HG03066 (cell line): ENCODE results near the gene RRP7A.
A peak's percentile ranks its signal among the peaks of the same experiment; 100 is the strongest.
"Not testable (repeated sequence)": the region's sequence is repeated elsewhere in the genome, so short reads cannot be mapped to it uniquely, and the experiment has no call there.

Source experiments
- ATAC-seq: cut with Tn5 transposase; IDR thresholded peaks from one replicate; pipeline ENCODE4 v1.9.1; 2021; ENCODE audit warnings: low read depth; ENCODE audit not compliant: unreplicated experiment

Gene RRP7A, protein sequence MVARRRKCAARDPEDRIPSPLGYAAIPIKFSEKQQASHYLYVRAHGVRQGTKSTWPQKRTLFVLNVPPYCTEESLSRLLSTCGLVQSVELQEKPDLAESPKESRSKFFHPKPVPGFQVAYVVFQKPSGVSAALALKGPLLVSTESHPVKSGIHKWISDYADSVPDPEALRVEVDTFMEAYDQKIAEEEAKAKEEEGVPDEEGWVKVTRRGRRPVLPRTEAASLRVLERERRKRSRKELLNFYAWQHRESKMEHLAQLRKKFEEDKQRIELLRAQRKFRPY

DNA sequence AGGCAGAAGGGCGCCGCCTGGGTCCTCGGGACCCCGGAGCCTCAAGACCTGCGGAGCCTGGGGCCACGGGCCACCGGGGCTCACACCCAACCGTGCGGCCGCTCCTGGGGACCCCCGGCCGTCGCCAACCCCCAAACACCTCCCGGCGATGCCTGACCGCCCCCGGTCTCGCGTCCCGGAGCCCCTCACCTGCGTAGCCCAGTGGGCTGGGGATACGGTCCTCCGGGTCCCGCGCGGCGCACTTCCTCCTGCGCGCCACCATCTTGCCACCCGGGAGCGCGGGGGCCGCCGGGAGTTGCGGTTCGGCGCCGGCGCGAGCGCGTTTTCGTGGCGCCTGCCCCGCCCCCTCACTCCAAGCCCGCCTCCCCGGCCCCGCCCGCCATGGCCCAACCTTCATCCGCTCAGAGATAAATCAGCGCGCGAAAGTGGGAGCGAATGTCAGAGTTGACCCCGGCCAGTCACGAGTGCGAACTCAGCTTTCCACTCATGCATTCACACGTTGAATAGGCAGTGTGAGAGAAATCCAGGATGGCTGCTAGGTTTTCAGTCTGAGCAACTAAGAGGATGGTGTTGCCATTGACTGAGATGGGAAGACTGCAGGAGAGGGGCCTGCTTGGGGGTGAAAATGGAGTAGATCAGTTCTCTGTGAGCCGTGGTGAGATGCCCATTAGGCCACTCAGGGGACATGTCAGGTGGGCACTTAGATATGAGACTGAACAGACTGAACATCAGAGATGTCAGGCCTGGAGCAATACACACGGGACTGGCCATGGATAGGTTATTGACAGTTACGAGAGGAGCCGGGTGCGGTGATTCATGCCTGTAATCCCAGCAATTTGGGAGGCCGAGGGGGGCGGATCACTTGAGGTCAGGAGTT, at the start of gene RRP7A:
TSS of gene RRP7A (minus strand) at position 272 of the 877 bp plus-strand sequence. CDS start at position 262, 10 bp downstream.
- no peak for ATAC-seq

DNA sequence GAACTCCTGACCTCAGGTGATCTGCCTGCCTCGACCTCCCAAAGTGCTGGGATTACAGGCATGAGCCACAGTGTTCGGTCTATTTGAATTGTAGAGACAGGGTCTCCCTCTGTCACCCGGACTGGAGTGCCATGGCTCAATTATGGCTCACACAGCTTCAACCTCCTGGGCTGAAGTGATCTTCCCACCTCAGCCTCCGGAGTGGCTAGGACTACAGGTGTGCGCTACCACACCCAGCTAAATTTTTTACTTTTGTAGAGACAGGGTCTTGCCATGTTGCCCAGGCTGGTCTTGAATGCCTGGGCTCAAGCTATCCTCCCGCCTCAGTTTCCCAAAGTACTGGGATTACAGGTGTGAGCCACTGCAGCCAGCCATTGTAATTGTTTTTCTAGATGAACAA, 48.4 kb upstream of the RRP7A start:
- ATAC-seq, result not testable (repeated sequence)

DNA sequence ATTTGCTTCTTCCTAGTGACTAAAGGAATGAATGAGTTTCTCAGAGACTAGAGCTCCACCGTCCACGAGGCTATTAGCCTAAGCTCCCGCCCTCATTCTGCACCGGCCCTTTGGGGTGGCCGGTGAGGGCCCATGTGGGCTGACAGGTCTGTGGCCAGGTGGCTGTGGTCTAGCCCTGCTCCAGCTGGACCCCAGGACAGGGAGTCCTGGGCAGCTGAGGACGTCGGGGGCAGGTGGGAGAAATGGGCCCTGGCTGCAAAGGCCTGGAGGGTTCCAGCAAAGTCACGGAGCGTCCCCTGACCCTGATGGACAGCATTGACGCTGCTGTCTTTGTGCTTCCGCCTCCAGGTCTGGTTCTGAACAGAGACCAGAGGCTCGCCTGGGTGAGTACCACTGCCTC, 46.4 kb upstream of the RRP7A start:
- no peak for ATAC-seq

DNA sequence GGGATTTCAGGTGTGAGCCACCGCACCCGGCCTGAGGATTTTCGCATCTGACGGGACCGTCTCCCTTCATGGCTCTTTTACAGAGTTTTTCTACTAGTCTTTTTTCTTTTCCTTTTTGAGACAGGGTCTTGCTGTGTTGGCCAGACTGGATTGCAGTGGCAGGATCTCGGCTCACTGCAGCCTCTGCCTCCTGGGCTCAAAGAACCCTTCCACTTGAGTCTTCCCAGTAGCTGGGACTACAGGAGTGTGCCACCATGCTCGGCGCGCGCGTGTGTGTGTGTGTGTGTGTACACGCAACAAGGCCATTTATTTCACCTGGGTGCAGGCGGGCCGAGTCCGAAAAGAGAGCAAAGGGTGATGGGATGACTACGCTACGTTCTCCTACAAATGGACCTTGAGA, 45.1 kb upstream of the RRP7A start:
- ATAC-seq, result no peak

DNA sequence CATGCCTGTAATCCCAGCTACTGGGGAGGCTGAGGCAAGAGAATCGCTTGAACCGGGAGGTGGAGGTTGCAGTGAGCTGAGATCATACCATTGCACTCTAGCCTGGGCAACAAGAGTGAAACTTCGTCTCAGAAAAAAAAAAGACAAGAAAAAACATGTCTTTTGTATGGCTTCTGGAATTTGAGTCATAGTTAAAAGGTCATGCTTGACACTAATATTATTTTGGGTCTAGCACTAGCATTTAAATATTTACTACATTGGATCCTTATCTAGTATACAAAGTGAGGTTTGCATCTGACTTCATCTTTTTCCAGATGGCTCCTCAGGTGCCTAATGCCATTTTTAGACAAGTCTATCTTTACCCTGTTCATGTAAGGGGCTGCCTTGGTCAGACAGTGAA, 44.3 kb upstream of the RRP7A start:
- ATAC-seq, result not testable (repeated sequence)

DNA sequence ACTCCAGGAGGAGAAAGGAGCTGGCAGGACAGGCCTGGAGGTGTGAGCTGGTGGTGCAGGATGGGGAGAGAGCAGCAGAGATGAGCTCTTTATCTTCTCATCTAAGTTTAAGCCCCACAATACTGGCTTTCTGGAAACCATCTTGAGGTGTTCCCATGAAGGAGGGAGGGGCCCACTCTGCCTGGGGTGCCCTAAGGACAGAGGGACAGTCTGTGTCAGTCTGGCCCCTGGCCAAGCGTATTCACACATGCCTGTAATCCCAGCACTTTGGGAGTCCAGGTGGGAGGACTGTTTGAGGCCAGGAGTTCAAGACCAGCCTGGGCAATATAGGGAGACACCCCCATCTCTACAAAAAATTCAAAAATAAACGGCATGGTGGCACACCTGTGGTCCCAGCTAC, 43.1 kb upstream of the RRP7A start:
- no peak for ATAC-seq

DNA sequence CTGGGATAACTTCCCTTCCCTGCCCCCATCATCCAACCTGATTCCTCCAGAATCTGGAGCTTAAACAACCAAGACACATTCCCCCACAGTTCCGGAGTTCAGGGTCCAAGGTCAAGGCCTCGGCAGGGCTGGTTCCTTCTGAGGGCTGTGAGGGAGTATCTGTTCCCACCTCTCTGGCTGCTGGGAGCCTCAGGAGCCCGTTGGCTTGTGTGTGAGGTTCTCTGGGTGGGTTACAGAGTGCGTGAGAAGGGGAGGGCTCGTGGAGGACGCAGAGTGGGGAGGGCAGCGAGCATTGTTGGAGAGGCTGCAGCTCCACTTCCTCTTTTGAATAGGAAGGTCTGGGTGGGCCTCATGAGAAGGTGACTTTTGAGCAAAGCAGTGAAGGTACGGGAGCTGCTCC, 42.7 kb upstream of the RRP7A start:
- ATAC-seq, result no peak

DNA sequence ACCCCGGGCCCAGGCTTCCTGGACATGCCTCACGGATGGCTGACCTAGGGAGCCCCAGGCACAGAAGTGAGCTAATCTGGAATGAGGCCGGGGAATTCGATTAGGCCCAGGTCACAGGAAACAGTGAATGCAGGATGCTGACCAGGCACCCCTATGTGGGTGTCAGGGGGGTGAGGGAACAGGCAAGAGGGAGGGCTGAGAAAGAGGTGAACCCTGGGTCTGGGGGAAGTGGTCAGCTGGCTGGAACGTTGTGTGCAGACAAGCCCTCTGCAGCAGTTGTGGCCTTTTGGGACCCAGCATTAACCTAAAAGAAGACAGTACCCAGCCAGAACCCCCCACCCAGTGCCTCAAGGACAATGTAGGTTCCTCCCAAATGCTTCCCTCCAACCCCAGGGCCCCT, 42.3 kb upstream of the RRP7A start:
- ATAC-seq, result no peak

DNA sequence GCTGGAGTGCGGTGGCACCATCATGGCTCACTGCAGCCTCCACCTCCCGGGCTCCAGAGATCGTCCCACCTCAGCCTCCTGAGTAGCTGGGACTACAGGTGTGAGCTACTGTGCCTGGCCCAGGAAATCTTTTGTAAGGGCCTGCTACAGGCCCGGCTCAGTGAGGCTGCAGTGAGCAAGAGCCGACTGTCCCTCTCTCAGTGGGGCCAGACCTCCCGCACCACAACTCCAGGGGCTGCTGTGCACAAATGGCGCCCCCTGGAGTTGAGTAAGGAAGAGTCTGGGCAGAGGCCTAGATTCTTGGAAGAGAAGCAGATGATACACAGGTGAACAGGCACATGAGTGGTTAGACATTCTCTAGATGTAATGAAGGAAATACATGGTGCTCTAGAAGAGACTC, 41.2 kb upstream of the RRP7A start:
- ATAC-seq, result no peak

DNA sequence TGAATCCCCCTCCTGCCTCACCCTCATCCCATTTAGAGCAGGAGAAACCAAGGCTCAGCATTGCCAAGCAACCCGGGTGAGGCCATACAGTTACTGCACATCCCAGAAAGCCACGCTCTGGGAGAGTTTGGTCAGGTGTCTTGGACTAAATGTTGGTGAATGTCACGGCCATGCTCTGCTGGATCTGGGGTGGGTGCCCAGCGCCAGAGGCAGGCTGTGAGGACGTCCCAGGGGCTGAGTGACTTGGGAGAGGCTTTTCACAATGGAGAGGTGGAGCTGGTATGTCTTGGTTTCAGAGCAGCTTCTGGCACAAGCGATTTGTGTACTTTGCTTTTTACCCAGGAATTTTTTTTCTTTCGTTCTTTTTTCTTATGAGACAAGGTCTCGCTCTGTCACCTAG, 40.8 kb upstream of the RRP7A start:
- ATAC-seq, result no peak

DNA sequence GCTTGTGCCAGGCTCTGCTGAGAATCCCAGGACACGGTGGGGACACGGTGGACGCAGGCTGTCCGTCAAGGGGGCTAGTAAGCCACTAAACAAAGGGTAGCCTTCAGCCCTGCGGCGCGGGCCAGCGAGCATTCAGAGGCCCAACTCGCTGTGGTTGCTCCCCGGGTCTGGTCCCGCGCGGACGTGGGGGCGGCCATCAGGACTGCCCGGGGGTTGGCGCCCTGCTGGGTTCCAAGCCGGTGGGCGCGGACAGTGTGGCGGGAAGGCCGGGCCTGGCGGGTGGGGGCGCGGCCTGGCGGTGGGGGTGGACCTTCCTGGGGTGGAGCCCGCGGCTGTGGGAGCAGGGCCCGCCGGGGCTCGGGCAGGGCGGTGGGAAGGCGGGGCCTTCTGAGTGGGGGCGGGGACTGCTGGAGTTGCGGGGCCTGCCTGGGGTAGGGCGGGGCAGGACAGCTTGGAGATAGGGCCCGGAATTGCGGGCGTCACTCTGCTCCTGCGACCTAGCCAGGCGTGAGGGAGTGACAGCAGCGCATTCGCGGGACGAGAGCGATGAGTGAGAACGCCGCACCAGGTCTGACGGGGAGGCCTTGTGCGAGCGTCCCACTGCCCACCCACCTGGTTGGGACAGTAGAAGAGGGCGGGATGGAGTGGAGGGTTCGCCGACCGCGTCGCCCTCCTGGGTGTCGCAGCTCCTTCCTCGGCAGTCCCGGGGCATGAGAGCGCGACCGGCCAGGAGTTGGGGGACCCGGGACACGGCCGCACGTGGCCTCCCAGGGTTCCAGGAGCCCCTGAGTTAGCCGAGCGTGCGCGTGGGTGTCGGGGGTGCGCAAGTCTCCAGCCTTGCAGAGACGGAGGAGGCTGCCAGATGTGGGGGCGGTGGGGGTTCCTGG, 34.1 kb upstream of the RRP7A start, which contains the start of gene SERHL2:
TSS of gene SERHL2 (plus strand) at position 482 of the 887 bp plus-strand sequence. CDS start at position 547, 65 bp downstream.
- ATAC-seq, result peak; percentile 52

DNA sequence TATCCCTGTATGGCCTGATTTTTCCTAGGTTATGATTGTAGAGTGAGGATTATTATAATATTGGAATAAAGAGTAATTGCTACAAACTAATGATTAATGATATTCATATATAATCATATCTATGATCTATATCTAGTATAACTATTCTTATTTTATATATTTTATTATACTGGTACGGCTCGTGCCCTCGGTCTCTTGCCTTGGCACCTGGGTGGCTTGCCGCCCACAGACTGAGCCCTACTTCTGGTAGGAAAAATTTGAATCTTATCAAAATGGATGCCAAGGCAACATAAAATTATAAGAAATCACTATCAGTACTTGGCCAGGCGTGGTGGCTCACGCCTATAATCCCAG, 32.7 kb upstream of the RRP7A start:
- ATAC-seq, result not testable (repeated sequence)

DNA sequence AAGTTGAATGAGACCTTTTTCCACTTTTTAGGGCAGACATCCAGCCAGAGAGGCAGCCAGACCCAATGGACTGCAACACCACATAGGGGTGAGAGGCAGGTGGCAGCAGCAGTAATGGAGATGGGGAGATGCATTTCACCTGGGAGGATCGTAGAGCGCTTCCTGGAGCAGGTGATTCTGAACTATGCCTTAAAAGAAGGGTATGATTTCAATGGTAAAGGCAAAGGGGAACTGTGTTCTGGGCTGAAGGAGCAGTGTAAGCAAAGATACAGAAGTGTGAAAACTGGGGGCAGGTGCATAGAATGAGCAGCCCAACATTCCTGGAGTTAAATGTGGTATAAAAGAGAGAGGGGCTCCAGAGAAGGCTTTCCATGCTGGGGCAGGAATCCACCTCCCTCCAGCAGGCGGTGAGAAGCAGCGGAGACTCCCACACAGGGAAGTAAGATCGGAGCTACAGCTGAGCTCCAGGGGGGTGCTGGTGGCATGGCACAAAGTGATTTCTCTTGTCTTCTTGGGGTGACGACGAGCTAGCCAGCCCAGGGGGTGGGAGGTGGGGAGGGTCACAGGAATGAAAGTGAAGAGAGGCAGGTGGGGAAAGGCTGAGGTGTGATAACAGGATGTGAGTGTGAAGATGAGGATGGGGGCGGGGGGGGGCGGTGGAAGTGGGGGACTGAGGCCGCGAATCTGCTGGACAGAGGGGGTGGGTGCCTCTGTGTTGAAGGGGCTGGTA, 29.9 kb upstream of the RRP7A start:
- no peak for ATAC-seq

DNA sequence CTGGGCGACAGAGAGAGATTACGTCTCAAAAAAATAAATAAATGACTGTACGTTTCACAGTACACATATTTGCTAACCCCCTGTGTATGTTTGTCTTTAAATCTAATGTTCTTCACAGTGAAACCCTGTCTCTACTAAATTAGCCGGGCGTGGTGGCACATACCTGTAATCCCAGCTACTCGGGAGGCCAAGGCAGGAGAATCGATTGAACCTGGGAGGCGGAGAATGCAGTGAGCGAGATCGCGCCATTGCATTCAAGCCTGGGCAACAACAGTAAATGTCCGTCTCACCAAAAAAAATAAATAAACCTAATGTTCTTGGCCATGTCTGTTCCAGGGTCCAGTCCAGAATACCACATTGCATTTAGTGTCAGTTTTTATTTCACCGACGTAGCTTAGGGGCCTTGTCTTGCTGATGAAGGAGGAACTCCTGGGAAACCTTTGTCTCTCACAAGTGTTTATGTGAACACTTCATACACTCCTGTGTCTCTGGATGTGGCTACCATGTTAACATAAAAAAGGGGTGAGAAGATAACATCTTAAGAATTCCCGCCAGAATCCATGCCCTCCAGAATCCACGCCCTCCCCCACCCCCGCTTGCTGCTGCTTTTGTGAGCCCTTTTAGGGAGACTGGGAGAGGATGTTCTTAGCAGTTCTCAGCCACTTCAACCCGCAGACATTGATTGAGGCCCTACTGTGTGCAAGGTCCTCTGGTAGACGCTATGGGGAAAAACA, 29.2 kb upstream of the RRP7A start:
- no peak for ATAC-seq

DNA sequence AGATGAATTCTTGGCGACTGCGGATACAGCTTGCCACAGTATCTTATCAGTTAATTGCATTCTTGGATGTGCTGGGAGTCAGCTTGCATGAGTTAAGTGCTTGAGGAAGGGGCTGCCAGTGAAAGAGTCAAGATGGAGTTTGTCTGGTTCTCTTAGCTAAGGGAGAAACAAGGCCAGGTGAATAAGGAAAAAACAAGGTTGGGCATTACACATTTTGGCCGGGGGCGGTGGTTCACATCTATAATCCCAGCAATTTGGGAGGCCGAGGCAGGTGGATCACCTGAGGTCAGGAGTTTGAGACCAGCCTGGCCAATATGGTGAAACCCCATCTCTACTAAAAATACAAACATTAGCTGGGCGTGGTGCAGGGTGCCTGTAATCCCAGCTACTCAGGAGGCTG, 28.5 kb upstream of the RRP7A start:
- not testable (repeated sequence) for ATAC-seq

DNA sequence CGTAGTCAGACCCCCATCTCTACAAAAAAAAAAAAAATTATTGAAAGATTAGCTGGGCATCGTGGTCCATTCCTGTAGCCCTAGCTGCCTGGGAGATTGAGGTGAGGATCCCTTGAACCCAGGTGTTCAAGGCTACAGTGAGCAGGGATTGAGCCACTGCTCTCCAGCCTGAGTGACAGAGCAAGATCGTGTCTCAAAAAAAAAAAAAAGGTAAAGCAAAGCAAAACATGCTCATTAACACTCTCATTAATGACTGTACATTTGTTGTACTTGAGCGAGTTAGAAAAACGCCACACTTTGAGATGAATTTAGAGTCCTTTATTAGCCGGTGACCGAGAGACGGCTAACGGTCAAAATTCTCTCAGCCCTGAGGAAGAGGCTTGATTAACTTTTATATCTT, 28.0 kb upstream of the RRP7A start:
- ATAC-seq, result no peak

DNA sequence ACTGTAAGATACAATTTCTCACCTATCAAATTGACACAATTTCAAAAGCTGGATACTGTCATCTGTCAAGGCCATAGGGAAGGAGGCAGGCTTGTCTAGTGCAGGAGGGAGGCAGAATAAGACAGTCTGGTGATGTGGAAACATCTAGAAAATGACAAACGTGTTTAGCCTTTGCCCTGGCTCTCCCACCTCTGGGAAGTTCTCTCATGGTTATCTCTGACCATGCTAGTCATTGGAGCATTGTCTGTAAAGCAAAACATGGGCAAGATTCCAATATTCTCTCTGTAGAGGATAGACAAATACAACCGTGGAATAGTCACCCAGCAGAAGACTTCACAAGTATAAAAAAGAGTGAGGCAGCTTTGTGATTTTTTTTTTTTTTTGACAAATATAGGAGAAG, 25.1 kb upstream of the RRP7A start:
- no peak for ATAC-seq

DNA sequence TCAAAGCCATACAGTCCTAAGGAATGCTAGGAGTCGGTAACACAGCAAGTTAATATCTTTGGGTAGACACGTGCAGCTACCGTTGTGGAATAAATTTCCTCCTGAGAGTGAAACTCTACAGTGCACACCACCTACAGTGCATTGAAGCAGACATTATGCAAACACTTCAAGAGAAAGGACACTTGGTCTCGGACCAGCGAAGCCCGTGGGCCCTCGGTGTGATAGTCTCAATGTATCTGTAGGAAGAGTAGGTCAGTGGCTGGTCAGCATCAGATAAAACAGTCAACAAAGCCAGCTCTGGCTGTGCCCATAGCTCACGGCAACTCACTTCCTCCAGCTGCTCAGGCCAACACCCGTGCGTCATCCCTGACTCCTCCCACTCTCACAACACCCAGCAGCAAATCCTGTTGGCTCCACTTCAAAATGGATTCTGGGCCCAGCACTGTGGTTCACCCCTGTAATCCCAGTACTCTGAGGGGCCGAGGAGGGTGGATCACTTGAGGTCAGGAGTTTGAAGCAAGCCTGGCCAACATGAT, 19.7 kb upstream of the RRP7A start:
- not testable (repeated sequence) for ATAC-seq

DNA sequence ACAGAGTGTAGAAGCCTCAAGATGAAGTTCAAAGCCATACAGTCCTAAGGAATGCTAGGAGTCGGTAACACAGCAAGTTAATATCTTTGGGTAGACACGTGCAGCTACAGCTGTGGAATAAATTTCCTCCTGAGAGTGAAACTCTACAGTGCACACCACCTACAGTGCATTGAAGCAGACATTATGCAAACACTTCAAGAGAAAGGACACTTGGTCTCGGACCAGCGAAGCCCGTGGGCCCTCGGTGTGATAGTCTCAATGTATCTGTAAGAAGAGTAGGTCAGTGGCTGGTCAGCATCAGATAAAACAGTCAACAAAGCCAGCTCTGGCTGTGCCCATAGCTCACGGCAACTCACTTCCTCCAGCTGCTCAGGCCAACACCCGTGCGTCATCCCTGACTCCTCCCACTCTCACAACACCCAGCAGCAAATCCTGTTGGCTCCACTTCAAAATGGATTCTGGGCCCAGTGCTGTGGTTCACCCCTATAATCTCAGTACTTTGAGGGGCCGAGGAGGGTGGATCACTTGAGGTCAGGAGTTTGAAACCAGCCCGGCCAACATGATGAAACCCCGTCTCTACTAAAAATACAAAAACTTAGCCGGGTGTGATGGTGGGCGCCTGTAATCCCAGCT, 17.7 kb upstream of the RRP7A start:
- not testable (repeated sequence) for ATAC-seq
